Inflammatory macrophage treated with lipopolysaccharide for 4 hours (primary cell): ENCODE results near the gene RXFP3.
"Not testable (repeated sequence)": the region's sequence is repeated elsewhere in the genome, so short reads cannot be mapped to it uniquely, and the experiment has no call there.

Experiments used
- DNase-seq: peaks from one replicate; pipeline ENCODE4 v3.0.0-alpha.2; 2020

Gene RXFP3

GRCh38 chr5:33936004-33936380 lies 194 bp upstream of the RXFP3 start:
- DNase-seq: no peak

- DNase-seq: no peak
Measured at GRCh38 chr5:33937017-33937706, 976 bp downstream of the RXFP3 start.

- no peak for DNase-seq
Measured at GRCh38 chr5:33937707-33938506, 1.7 kb downstream of the RXFP3 start.

GRCh38 chr5:33938507-33938796 lies 2.3 kb downstream of the RXFP3 start:
- DNase-seq: no peak

DNA sequence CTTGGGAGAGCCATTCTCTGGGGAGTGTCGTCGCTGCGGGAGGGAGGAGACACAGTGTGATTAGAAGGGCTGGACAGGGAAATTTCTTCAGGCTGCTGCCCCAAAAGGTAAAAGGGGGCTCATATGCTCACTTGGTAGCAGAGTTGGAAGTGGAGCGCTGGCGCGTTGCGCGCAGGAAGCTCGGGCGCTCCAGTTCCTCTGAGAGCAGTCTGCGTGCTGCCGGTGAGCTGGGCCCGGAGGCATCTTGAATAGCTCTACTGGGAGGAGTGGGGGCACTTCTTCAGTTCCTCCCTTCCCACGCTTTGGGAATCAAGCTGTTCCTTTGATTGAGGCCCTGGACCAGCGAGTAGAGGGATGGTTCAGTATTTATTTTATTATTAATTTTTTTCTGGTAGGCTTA lies 2.7 kb downstream of the RXFP3 start:
- no peak for DNase-seq

- DNase-seq: no peak
Measured at GRCh38 chr5:33939556-33940262, 3.5 kb downstream of the RXFP3 start.

- no peak for DNase-seq
Measured at GRCh38 chr5:33941090-33941489, 4.9 kb downstream of the RXFP3 start.

DNA sequence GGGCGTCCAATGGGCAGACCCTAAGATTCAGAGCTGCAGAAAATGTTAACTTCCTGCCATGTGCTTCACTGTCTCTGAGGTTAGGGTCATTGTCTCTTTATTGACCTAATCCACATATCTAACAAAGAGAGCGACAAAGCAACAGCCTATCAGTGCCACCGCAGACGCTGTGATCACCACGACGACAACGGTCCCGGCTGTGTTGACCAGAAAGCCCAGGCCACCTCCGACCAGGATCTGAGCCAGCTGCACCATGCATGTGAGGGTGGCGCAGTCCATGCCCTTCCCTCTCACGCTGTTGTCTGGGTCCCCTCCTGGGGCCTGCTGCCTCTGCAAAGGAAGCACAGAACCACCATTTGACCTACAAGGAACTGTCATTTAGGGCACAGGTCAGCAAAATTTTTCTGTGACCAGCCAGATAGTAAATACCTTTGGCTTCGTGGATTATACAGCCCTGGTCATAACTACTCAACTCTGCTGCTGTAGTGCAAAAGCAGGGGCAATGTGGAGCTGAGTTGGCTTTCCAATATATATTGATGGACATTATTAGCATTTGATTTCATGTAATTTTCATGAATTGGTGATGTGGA lies 8.5 kb downstream of the RXFP3 start:
- DNase-seq: no peak

DNA sequence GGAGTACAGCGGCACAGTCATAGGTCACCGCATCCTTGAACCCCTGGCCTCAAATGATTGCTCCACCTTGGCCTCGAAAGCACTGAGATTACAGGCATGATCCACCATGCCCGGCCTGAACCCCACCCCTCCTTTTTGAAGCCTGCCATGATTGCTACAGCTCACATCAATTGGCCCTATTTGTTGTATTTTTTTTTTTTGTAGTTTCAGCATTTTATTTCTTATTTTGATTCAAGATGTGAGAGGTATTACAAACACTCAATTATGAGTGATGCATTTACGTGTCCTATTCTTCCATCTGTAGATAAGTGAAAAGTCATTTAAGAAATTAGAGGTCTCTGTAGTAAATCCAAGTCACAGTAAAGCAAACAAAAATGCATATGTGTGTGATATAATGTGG lies 16.0 kb downstream of the RXFP3 start:
- not testable (repeated sequence) for DNase-seq

DNA sequence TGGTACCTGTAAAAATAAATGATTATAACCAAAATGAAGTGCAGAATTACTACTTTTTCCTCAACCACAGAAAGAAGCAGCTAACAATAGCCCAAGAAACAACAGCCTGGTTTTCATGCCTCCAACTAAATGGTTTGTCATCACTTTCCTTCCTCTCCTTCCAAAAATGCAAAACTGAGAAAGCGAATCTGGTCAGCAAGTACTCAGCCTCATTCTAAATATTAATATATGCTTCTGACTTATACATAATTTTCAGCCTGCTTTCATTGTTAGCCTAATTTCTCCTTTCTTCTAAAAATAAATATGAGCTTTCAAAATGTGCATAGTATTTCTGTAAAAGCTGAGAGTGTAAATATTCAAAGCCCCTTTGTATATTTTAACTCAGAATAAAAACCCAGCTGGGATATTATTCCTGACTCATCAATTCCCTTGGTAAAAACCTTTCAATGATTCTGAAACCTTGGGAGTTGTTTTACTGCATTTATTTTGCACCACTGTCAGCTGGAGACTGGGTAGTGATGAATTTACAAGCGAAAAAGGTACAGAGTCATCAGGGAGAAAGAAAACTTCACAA lies 21.5 kb downstream of the RXFP3 start:
- no peak for DNase-seq

DNA sequence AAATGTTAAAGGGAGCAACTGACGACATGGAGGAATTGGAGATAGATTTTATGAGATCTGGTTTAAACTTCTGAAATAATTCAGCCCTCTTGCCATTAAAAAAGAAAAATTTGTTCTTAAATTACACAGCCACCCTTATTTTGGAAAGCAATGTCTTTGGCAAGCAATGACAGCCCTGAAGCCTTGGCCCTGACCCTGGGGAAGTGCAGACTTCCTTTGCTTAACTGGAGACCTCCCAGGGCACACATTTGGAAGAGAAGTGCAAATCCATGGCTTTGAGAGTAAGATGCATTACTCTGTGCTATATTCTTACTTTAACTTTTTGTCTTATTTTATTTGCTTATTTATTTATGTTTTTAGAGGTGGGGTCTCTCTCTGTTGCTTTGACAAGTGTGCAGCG lies 22.0 kb downstream of the RXFP3 start:
- no peak for DNase-seq

- DNase-seq: peak; percentile 31
Measured at GRCh38 chr5:33964132-33964700, 28.0 kb downstream of the RXFP3 start.

- DNase-seq: no peak
Measured at GRCh38 chr5:33966805-33967204, 30.6 kb downstream of the RXFP3 start.

GRCh38 chr5:33968211-33969005 lies 32.2 kb downstream of the RXFP3 start:
- DNase-seq: no peak

GRCh38 chr5:33969572-33970452 lies 33.6 kb downstream of the RXFP3 start:
- no peak for DNase-seq

DNA sequence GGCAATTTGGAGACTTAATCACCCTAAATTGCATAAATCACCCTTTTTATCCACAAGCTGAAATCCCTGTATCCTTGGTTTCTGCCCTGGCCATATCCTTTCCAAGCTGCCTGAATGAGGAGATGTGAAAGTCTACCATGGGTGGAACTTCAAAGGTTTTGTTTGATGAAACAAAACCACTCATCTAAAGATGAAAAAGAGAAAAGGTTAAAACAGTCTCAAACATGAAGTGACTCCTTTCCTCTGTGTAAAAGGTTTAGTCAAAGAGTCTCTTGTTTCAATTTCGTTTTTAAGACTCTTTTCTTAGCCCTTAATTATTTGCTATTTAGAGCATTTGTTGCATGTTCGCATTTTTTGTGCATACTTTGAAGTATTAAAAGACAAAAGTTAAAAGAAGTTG lies 37.1 kb downstream of the RXFP3 start:
- no peak for DNase-seq

GRCh38 chr5:33975852-33976251 lies 39.7 kb downstream of the RXFP3 start:
- no peak for DNase-seq

GRCh38 chr5:33976307-33976706 lies 40.1 kb downstream of the RXFP3 start:
- DNase-seq: no peak

- DNase-seq: no peak
Measured at GRCh38 chr5:33978306-33978705, 42.1 kb downstream of the RXFP3 start.

DNA sequence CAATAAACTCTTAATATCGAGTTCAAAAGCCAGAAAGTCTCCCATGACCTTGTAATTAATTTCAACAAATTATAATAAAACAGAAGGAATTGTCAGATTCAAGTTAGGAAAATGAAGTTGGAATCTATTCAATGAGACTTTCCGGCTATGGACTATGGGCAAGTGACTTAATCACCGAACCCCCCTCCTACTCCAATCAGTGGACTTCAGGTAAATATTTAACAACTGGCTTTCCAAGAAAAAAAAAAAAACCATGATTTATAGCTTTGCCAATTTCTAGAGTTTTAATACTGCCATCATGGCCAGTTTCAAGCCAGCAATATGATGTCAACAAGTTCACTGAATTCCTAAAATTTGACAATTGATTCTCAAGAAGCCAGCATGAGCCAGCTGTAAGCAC lies 43.8 kb downstream of the RXFP3 start:
- no peak for DNase-seq
